Stimulated activated CD4-positive, alpha-beta T cell treated with anti-CD3 and anti-CD28 coated beads, Interleukin-2, amount 100 ng/mL, for 48 hours (primary cell): ENCODE data around the gene CNDP2.
A peak's percentile ranks its signal among the peaks of the same experiment; 100 is the strongest.

ENCODE experiments used
- DNase-seq, 2 donors: peaks; one replicate each; pipeline ENCODE4 v3.0.0-alpha.2; 2020

The CNDP2 gene

GRCh38 chr18:74495581-74496507 lies at the start of gene CNDP2:
TSS of gene CNDP2 (plus strand) at chr18:74496363. CDS start at chr18:74499974, 3,611 bp downstream.
- DNase-seq: peak; percentile 99

- DNase-seq: no peak
Measured at GRCh38 chr18:74446631-74447403, 49.3 kb upstream of the CNDP2 start.

GRCh38 chr18:74447404-74448152 lies 48.6 kb upstream of the CNDP2 start:
- DNase-seq: no peak

GRCh38 chr18:74450626-74451025 lies 45.5 kb upstream of the CNDP2 start:
- no peak for DNase-seq

GRCh38 chr18:74451148-74451547 lies 45.0 kb upstream of the CNDP2 start:
- no peak for DNase-seq

GRCh38 chr18:74453016-74453566 lies 43.1 kb upstream of the CNDP2 start:
- no peak for DNase-seq

- no peak for DNase-seq
Measured at GRCh38 chr18:74453642-74454198, 42.4 kb upstream of the CNDP2 start.

GRCh38 chr18:74454279-74454751 lies 41.8 kb upstream of the CNDP2 start:
- no peak for DNase-seq

- DNase-seq: no peak
Measured at GRCh38 chr18:74455386-74455785, 40.8 kb upstream of the CNDP2 start.

GRCh38 chr18:74456017-74456348 lies 40.2 kb upstream of the CNDP2 start:
- DNase-seq: no peak

GRCh38 chr18:74456349-74457042 lies 39.7 kb upstream of the CNDP2 start:
- DNase-seq: no peak

GRCh38 chr18:74457043-74457724 lies 39.0 kb upstream of the CNDP2 start, which contains the start of gene DIPK1C:
TSS of gene DIPK1C (minus strand) at chr18:74457308. CDS start at chr18:74457259, 49 bp downstream.
- no peak for DNase-seq

GRCh38 chr18:74457725-74458421 lies 38.3 kb upstream of the CNDP2 start:
- no peak for DNase-seq

- DNase-seq: no peak
Measured at GRCh38 chr18:74459889-74460288, 36.3 kb upstream of the CNDP2 start.

GRCh38 chr18:74460825-74461224 lies 35.3 kb upstream of the CNDP2 start:
- no peak for DNase-seq

- no peak for DNase-seq
Measured at GRCh38 chr18:74463254-74463653, 32.9 kb upstream of the CNDP2 start.

GRCh38 chr18:74463983-74464382 lies 32.2 kb upstream of the CNDP2 start:
- no peak for DNase-seq

- no peak for DNase-seq
Measured at GRCh38 chr18:74465775-74466174, 30.4 kb upstream of the CNDP2 start.

- DNase-seq: no peak
Measured at GRCh38 chr18:74468547-74469061, 27.6 kb upstream of the CNDP2 start.

GRCh38 chr18:74472312-74472711 lies 23.9 kb upstream of the CNDP2 start:
- no peak for DNase-seq
